Measurements from ENCODE around the gene WBP2.

DNA sequence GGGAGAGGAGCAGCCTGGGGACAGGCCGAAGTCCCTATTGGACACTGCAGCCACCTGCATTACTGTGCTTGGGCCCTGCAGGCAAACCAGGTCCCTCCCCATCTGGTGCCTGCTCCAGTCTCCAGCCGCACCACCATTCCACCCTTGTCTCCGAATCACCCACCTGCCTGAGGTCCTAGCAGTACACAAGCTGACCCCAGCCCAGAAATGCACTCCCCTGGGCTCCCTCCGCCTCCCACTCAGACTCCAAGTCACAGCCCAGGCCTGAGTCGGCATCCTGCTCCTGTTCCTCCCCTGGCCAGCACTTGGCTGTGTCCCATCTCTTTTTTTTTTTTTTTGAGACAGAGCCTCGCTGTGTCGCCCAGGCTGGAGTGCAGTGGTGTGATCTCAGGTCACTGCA is 17.2 kb downstream of the WBP2 start:
- TF ChIP-seq TAF1 (IDR thresholded peaks at IDR 0.05; ENCODE audit: borderline replicate concordance, insufficient read depth, low read length) (no peak), POLR2AphosphoS5 (IDR thresholded peaks at IDR 0.05; ENCODE audit: low read depth, low read length) (no peak)
- TF ChIP-seq, protein P1, sequence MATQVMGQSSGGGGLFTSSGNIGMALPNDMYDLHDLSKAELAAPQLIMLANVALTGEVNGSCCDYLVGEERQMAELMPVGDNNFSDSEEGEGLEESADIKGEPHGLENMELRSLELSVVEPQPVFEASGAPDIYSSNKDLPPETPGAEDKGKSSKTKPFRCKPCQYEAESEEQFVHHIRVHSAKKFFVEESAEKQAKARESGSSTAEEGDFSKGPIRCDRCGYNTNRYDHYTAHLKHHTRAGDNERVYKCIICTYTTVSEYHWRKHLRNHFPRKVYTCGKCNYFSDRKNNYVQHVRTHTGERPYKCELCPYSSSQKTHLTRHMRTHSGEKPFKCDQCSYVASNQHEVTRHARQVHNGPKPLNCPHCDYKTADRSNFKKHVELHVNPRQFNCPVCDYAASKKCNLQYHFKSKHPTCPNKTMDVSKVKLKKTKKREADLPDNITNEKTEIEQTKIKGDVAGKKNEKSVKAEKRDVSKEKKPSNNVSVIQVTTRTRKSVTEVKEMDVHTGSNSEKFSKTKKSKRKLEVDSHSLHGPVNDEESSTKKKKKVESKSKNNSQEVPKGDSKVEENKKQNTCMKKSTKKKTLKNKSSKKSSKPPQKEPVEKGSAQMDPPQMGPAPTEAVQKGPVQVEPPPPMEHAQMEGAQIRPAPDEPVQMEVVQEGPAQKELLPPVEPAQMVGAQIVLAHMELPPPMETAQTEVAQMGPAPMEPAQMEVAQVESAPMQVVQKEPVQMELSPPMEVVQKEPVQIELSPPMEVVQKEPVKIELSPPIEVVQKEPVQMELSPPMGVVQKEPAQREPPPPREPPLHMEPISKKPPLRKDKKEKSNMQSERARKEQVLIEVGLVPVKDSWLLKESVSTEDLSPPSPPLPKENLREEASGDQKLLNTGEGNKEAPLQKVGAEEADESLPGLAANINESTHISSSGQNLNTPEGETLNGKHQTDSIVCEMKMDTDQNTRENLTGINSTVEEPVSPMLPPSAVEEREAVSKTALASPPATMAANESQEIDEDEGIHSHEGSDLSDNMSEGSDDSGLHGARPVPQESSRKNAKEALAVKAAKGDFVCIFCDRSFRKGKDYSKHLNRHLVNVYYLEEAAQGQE (IDR thresholded peaks at IDR 0.05; ENCODE audit: insufficient read depth in 1 of 2, low read depth in 2 of 2, low read length in 2 of 2) = no peak
